ENCODE measurements around the gene SCN4B.

The SCN4B gene

GRCh38 chr11:118136801-118137200 is 15.8 kb downstream of the SCN4B start:
- H3K36me3 ChIP-seq (ENCODE audit: insufficient read depth, low read length) = no peaks in the 10 kb centered on the region
- TF ChIP-seq, protein P1, sequence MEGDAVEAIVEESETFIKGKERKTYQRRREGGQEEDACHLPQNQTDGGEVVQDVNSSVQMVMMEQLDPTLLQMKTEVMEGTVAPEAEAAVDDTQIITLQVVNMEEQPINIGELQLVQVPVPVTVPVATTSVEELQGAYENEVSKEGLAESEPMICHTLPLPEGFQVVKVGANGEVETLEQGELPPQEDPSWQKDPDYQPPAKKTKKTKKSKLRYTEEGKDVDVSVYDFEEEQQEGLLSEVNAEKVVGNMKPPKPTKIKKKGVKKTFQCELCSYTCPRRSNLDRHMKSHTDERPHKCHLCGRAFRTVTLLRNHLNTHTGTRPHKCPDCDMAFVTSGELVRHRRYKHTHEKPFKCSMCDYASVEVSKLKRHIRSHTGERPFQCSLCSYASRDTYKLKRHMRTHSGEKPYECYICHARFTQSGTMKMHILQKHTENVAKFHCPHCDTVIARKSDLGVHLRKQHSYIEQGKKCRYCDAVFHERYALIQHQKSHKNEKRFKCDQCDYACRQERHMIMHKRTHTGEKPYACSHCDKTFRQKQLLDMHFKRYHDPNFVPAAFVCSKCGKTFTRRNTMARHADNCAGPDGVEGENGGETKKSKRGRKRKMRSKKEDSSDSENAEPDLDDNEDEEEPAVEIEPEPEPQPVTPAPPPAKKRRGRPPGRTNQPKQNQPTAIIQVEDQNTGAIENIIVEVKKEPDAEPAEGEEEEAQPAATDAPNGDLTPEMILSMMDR (IDR thresholded peaks at IDR 0.05; ENCODE audit: borderline replicate concordance, extremely low read depth, low read length, poor library complexity, severe bottlenecking) = no peak
- TF ChIP-seq EZH2 (IDR thresholded peaks at IDR 0.05; ENCODE audit: borderline replicate concordance, low read depth, low read length, severe bottlenecking) = no peak
- DNase-seq = no peak

DNA sequence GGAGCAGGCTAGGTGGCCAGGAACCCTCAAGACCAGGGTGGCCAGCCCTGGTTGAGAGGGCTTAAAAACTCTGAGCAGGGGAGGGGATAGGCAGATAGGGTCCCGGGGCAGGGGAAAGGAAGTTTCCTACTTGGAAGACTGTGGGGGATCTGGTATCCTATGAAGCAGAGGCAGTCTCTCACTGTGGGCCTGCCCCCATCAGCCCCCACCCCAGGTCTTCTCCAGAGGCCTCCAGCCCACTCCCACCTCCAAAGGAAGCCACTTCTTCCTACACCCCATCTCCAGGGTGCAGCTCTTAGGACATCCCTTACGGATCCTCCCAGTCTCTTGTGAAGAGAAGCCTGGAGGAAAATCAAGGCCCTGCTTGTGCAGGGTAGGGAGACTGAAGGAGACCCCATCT is 16.3 kb downstream of the SCN4B start:
- no peak overlapping the region for H3K4me3 ChIP-seq (ENCODE audit: low read depth in 1 of 2, low read length in 2 of 2)
- TF ChIP-seq, protein P1 (IDR thresholded peaks at IDR 0.05; ENCODE audit: borderline replicate concordance, extremely low read depth, low read length, poor library complexity, severe bottlenecking) = no peak
- no peak for TF ChIP-seq EZH2 (IDR thresholded peaks at IDR 0.05; ENCODE audit: borderline replicate concordance, low read depth, low read length, severe bottlenecking)
- H3K27me3 ChIP-seq (ENCODE audit: insufficient read depth, low read length, poor library complexity) = peaks cover 33% of the 10 kb centered on the region
- ATAC-seq (ENCODE audit: insufficient read depth, low read depth) = no peak
- H3K79me2 ChIP-seq (ENCODE audit: insufficient read depth, low read length) = no peaks in the 10 kb centered on the region
- no peak overlapping the region for H2AFZ ChIP-seq (ENCODE audit: low read depth, low read length)
- no peak overlapping the region for H3K27ac ChIP-seq (ENCODE audit: low read length)
- no peak overlapping the region for H3K4me2 ChIP-seq (ENCODE audit: insufficient read depth, low read length)
- H3K4me1 ChIP-seq (ENCODE audit: insufficient read depth, low read length) = no peaks in the 10 kb centered on the region
- no peaks in the 10 kb centered on the region for H3K9me3 ChIP-seq (ENCODE audit: insufficient read depth, low read length, severe bottlenecking)
- no peaks in the 10 kb centered on the region for H4K20me1 ChIP-seq (ENCODE audit: insufficient read depth, low read length)
- H3K9ac ChIP-seq (ENCODE audit: low read depth, low read length) = no peak overlapping the region
- DNase-seq = no peak
- no peaks in the 10 kb centered on the region for H3K36me3 ChIP-seq (ENCODE audit: insufficient read depth, low read length)

More at GRCh38 chr11:118136801-118137200, 15.8 kb downstream of the SCN4B start:
- H3K27me3 ChIP-seq (ENCODE audit: insufficient read depth, low read length, poor library complexity) = peaks cover 33% of the 10 kb centered on the region
- H3K4me3 ChIP-seq (ENCODE audit: low read depth in 1 of 2, low read length in 2 of 2) = no peak overlapping the region
- H2AFZ ChIP-seq (ENCODE audit: low read depth, low read length) = no peak overlapping the region
- no peak overlapping the region for H3K9ac ChIP-seq (ENCODE audit: low read depth, low read length)
- no peaks in the 10 kb centered on the region for H3K79me2 ChIP-seq (ENCODE audit: insufficient read depth, low read length)
- no peaks in the 10 kb centered on the region for H3K9me3 ChIP-seq (ENCODE audit: insufficient read depth, low read length, severe bottlenecking)
- H4K20me1 ChIP-seq (ENCODE audit: insufficient read depth, low read length) = no peaks in the 10 kb centered on the region
- H3K4me1 ChIP-seq (ENCODE audit: insufficient read depth, low read length) = no peaks in the 10 kb centered on the region
- H3K4me2 ChIP-seq (ENCODE audit: insufficient read depth, low read length) = no peak overlapping the region
- no peak for ATAC-seq (ENCODE audit: insufficient read depth, low read depth)
- no peak overlapping the region for H3K27ac ChIP-seq (ENCODE audit: low read length)

- Histone ChIP-seq H3K9me3 (ENCODE audit: insufficient read depth, low read length, severe bottlenecking) (no peaks in the 10 kb centered on the region), H3K9ac (ENCODE audit: low read depth, low read length) (no peak overlapping the region), H3K4me1 (ENCODE audit: insufficient read depth, low read length) (no peaks in the 10 kb centered on the region), H2AFZ (ENCODE audit: low read depth, low read length) (no peak overlapping the region), H3K4me2 (ENCODE audit: insufficient read depth, low read length) (no peak overlapping the region), H3K4me3 (ENCODE audit: low read depth in 1 of 2, low read length in 2 of 2) (no peak overlapping the region), H3K27ac (ENCODE audit: low read length) (no peak overlapping the region), H3K79me2 (ENCODE audit: insufficient read depth, low read length) (no peaks in the 10 kb centered on the region), H4K20me1 (ENCODE audit: insufficient read depth, low read length) (no peaks in the 10 kb centered on the region), H3K36me3 (ENCODE audit: insufficient read depth, low read length) (no peaks in the 10 kb centered on the region), H3K27me3 (ENCODE audit: insufficient read depth, low read length, poor library complexity) (peaks cover 33% of the 10 kb centered on the region)
- TF ChIP-seq, protein P1 (IDR thresholded peaks at IDR 0.05; ENCODE audit: borderline replicate concordance, extremely low read depth, low read length, poor library complexity, severe bottlenecking) = no peak
- no peak for TF ChIP-seq EZH2 (IDR thresholded peaks at IDR 0.05; ENCODE audit: borderline replicate concordance, low read depth, low read length, severe bottlenecking)
- no peak for ATAC-seq (ENCODE audit: insufficient read depth, low read depth)
- no peak for DNase-seq
Measured at GRCh38 chr11:118135796-118136165, 16.8 kb downstream of the SCN4B start.

All from DND-41 (cell line).